GOT3 (cell line): ENCODE measurements around the gene PNISR.
A peak's percentile ranks its signal among the peaks of the same experiment; 100 is the strongest.

Experiments used
- DNase-seq: peaks from one replicate; lab custom pipeline; 2025; ENCODE audit warnings: mixed read lengths; lab: John Stamatoyannopoulos, UW

The PNISR gene

GRCh38 chr6:99402448-99402847 is 22.7 kb downstream of the PNISR start:
- DNase-seq, result no peak

GRCh38 chr6:99397287-99397686 is 27.8 kb downstream of the PNISR start:
- no peak for DNase-seq

DNA sequence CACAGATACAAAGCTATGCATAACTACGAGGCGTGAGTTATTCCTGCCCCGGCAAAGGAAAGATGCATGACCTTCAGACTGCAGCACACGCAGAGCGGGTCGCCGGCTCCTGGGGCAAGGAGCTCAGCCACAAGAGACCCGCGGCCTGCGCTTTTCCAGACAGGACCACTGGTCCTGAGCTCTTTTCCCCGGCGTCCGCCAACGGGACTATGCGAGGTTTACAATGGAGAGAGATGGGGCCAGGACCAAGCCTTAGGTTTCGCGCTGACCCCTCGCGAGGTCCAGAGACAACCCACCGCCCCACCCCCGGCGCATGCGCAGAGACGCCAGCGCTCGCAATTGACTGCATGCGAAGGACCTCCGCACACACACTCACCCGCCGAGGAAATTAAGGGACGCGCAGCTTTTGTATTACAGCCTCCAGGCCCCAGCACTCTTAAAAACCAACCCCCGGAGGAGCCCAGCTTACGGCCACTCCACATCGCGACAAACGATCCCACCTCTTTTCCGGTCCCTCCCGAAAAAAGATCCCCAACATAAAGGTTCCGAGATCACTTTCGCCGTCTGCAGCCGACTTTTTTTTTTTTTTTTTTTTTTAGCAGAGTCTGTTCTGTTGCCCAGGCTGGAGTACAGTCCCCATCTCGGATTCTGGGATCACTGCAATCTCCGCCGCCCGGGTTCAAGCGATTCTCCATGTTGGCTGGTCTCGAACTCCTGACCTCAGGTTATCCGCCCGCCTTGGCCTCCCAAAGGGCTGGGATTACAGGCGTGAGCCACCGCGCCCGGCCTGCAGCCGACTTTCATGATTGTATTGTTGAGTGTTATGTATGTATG is 31.2 kb downstream of the PNISR start, which contains the start of gene COQ3:
COQ3 (minus strand) TSS at position 498 of the 834 bp plus-strand sequence; CDS start at position 482, 16 bp downstream.
- peak; percentile 65 for DNase-seq

- no peak for DNase-seq
Measured at GRCh38 chr6:99393366-99393697, 31.8 kb downstream of the PNISR start.

- no peak for DNase-seq
Measured at GRCh38 chr6:99390896-99391295, 34.2 kb downstream of the PNISR start.

- DNase-seq, result no peak
Measured at GRCh38 chr6:99384507-99384906, 40.6 kb downstream of the PNISR start.

DNA sequence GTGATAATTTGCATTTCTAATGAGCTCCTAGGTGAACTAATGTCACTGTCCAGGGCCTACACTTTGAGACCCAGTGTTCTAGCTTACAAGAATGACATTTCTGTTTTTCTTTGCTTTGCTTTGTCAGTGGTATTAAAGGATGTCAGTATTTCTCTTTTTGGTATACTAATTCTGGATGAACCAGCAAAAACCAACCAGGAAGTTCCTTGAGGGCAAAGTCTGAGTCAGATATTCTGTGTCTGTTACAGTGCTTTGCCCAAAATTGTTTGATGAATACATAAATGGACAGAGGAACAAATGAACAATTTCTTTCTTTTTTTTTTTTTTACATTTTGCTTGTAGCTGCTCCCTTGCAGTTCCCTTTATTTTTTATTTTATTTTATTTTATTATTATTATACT is 46.5 kb downstream of the PNISR start:
- DNase-seq, result no peak

- no peak for DNase-seq
Measured at GRCh38 chr6:99369533-99369932, 55.6 kb downstream of the PNISR start.

- DNase-seq, result no peak
Measured at GRCh38 chr6:99366852-99367251, 58.3 kb downstream of the PNISR start.

DNA sequence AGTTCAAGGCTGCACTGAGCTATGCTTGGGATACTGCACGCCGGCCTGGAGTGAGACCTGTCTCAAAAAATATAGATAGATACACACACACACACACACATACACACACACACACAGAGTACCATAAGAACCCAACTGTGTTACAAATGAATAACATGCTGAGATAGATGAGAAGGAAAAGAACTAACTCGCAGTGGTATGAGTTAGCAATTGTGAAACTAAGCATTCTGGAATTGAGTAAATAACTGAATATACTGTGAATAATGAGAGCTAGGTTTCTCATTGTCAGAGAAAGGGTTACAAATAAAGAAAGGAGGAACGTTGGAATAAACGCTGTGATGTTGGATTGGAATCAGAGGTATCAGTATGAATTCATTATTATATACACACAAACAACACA is 61.1 kb downstream of the PNISR start:
- DNase-seq, result no peak

DNA sequence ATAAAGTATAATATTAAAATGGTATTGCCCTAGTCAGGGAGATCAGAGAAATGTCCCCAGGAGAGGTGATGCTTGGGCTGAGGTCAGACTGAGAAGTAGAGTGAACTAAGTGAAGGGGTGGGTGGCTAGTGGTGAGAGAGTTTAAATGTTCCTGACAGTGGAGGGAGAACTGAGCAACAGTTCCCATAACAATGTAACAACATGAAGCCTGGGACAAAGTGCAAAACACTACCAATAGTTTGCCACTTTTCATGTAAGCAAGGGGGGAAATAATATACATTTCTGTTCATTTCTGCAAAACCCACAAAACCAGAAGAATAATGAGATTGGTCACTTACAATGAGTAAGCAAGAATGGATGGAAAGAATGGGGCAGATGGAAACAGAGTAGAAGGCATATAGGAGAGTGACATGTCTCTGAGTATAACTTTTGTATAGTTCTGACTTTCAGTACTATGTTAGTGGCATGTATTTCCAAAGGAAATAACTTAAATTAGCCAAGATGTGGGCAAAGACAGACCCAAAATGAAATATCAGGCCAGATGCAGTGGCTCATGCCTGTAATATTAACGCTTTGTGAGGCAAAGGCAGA is 62.3 kb downstream of the PNISR start:
- no peak for DNase-seq

DNA sequence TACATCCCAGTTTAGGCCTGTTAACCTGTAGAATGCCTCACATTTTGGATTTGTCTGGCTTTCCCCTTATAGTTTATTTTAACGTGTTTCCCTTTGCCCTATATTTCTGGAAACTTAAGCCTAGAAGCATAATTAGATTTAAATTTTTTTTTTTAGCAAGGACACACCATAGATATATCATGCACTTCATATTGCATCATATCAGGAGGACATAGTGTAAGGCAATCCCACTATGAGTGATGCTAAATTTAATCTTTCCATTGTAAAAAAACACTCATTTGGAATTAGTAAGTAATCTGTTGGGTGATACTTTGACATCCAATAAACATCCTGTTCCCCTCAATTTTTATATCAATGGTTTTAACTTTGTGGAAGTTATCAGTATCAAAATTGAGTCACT is 65.3 kb downstream of the PNISR start:
- no peak for DNase-seq

DNA sequence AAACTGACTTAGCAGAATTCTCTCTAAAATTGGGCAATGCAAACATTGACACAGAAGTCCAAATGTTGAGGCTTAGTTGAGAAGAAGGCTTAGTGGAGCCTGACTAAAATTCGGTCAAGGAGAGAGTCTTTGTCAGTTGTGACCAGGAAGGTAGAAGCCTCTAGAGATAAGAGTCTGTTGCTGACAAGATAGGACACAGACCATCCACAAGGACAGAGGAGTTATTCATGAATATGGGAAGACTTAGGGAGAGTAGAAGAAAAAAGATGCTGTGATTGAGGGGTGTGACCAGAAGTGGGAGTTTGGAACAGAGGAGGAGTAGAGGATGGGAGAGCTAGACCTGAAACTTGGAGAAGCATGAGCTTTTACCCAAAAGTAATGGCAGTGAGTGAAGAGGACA is 68.5 kb downstream of the PNISR start:
- DNase-seq, result no peak

GRCh38 chr6:99354983-99355382 is 70.1 kb downstream of the PNISR start:
- no peak for DNase-seq

DNA sequence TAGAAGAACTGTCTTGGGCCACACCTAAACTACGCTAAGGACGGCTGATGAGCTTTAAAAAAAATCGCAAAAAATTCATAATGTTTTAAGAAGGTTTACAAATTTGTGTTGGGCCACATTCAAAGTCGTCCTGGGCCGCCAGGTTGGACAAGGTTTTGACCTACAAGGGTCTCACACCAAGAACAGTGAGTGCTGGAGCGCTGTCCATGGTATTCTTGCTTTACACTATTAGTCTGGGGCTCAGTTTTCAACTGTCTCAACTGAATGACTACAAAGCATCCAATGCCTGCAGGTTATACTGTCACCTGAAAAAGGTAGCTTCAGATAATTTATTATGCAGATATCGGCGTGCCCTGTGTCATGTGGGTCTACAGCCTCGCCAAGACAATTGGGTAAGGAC is 72.0 kb downstream of the PNISR start:
- DNase-seq, result no peak

GRCh38 chr6:99350573-99350972 is 74.5 kb downstream of the PNISR start:
- no peak for DNase-seq

DNA sequence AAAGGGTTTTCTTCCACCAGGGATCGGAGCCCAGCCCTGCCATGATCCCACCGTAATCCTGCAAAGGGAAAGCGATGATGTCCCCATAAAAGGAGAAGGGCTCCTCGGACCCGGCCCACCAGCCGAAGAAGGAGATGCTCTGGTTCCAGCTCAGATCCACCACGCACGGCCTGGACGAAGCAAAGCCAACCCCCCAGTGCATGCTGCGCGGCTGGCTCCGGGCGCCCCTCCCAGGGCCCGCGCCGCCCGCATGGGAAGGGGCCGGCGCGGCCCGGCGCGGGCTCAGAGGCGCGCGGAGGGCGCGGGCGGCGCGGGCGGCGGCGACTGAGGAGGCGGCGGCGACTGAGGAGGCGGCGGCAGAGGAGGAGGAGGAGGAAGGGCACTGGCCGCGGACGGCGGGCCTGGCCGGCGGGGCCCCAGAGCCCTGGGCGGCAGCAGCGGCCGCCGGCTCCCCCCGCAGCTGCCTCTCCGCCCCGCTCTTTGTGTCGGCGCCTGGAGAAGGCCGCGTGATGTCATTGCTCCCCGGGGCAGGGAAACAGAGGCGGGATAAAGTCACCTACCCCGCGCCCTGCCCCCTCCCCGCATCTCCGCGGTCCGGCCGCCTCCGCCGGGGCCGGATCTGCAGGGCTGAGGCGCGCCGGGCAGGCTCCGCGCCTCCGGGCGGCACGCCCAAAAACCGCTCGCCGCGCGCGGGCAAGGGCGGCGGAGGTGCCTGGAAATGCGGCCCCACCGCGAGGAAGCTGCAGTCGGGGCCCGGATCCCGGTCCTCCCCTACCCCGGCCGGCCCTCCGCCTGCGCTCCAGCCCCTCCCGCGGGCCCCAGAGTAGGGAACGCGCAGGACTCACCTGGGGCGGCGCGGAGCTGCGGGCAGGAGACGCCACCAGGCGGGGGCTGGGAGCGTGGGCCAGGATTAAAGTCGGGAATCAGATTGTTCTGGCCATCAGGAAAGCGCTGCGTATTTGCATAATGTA is 75.7 kb downstream of the PNISR start, which contains the start of gene FAXC:
FAXC (minus strand) TSS at position 504 of the 971 bp plus-strand sequence; CDS start at position 202, 302 bp downstream.
- DNase-seq, result no peak

DNA sequence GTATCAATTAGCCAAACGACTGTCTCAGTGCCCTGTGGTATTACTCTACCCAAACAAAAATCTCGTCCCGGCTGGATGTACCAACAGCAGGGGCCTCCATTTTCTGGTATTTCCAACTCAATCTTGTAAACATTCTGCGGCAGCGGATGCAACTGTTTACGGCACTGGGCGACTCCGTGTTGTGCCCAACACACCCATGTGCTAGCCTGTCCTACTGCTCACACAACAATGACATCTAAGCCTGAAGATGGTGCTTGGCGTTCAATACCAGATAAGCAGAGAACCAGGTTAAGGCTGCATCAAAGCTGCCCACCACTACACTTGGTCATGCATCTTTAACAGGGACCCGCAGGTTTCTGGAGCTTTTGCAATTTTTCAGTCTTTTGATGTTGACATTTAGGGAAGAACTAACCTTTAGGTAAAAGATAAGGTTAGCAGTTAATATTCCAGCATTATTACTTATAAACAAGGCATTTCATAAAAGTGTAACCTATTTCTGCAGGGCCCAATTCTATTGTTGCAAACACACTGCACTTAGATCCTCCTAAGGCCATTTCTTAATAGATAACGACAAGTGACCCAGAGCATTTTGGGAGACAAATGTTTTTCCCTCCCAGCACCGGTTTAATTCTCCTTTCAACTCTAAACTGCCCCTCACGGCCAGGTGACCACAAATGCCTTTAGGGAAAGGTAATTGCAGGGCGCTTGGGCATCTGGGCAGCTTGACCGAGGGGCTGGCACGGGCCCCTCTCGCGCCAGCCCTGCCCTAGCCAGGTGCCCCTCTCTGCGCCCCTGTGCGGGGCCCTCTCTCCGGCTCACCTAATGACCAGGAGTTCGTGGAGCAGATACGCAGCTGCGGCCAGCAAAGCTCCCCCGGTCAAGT is 76.6 kb downstream of the PNISR start:
- no peak for DNase-seq
